Spinal cord (tissue), 10 donors: ENCODE data around the gene SULT4A1. TPM values are rescaled to one million over a fixed set of nuclear protein-coding genes. Genes with fewer than 3 reads are reported as not detected.
"Not testable (repeated sequence)": the region's sequence is repeated elsewhere in the genome, so short reads cannot be mapped to it uniquely, and the experiment has no call there.

Source experiments
- DNase-seq, 6 donors: peaks; one replicate each; pipeline versions ENCODE4 v3.0.0 to v3.0.0-alpha.2; 2013 to 2015; ENCODE audit warnings: low spot score in 6 of 6, low read depth in 4 of 6
- H3K27ac ChIP-seq: one replicate; pipeline ENCODE4 v1.5.1; 2013; ENCODE audit warnings: low read depth, low read length, control low read depth
- H3K27me3 ChIP-seq: one replicate; pipeline ENCODE4 v1.6.1; 2013; ENCODE audit warnings: low read length; ENCODE audit not compliant: control insufficient read depth, insufficient read depth
- H3K36me3 ChIP-seq: one replicate; pipeline ENCODE4 v1.6.1; 2013; ENCODE audit warnings: low read length; ENCODE audit not compliant: control insufficient read depth, insufficient read depth
- H3K4me1 ChIP-seq: one replicate; pipeline ENCODE4 v1.6.1; 2013; ENCODE audit warnings: low read length; ENCODE audit not compliant: control insufficient read depth, insufficient read depth
- H3K4me3 ChIP-seq: one replicate; pipeline ENCODE4 v1.5.1; 2013; ENCODE audit warnings: low read depth, low read length, control low read depth
- H3K9me3 ChIP-seq: one replicate; pipeline ENCODE4 v1.6.1; 2013; ENCODE audit warnings: low read length; ENCODE audit not compliant: control insufficient read depth, insufficient read depth
- WGBS: methylation state at CpG from one replicate; pipeline ENCODE4 v1.1.5; 2013; ENCODE audit warnings: missing lambda C conversion rate; ENCODE audit not compliant: insufficient coverage; 5-methylcytosine and 5-hydroxymethylcytosine counted together
- polyA plus RNA-seq, 2 donors: library from polyadenylated mRNA; unstranded; fragments of 120-200 nt; gene quantifications; one replicate each; pipeline ENCODE4 v1.2.1, GENCODE V29; 2013; ENCODE audit not compliant: insufficient read length in 2 of 2
- total RNA-seq, 2 donors: library from RNA; depleted of rRNA in 1 of 2; stranded (reverse); fragments of 120-200 nt in 1 of 2; fragments of >200 nt in 1 of 2; gene quantifications; one replicate each; pipeline versions ENCODE4 v1.2.3 to v1.2.4, GENCODE V29; 2013 to 2014
- donor health status: healthy.

SULT4A1 gene
- total and polyA plus RNA-seq, 4 donors = 15.7 to 90.2 (median 76.7) TPM

DNA sequence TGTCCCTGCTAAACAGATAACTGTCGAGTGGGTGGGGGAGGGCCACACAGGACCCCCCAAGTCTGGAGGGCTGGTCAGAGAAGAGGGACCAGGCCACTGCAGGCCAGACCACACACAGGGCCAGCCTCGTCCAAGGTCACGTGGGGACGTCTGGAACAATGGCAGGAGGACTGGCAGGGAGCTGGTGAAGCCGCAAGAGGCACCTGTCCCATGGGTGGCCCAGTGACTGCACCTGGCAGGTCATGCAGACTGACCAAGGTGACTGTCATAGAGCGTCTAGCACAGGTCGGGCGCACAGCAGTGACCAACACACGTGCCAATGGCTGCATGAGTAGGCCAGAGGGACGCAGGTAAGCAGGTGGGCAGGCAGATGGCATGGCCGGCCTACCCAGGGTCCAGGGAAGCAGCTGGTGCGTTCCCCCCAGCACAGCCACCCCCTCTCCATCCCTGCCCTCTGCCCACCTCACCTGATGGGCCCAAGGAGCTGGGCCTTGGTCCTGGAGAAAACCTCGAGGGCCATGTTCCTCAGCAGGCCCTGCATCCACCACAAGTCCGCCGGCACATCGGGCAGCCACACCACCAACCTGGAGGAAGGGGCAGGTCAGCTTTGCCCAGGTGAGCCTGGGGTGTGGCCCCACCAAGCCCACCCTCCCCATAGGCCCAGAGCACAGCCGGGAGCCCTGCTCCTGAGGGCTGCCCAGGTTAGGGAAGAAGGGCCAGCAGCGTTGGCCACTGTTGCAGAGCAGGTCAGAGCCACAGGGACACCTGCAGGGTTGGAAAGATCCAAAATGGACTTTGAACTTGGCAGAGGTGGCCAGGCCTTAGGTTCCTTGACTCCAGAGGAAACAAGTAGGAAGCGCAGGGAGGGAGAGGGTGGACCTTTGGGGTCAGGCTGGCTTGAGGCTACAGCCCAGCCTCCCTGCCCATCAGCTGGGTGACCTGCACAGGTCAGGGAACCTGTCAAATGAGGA lies 19.1 kb upstream of the SULT4A1 start:
- Histone ChIP-seq H3K4me3 (no peak overlapping the region), H3K4me1 (no peaks in the 10 kb centered on the region), H3K27me3 (no peaks in the 10 kb centered on the region), H3K27ac (no peak overlapping the region), H3K36me3 (no peaks in the 10 kb centered on the region), H3K9me3 (no peaks in the 10 kb centered on the region)
- no peak for DNase-seq
- 89% methylated on average over 19 of the region's 19 CpGs for WGBS

DNA sequence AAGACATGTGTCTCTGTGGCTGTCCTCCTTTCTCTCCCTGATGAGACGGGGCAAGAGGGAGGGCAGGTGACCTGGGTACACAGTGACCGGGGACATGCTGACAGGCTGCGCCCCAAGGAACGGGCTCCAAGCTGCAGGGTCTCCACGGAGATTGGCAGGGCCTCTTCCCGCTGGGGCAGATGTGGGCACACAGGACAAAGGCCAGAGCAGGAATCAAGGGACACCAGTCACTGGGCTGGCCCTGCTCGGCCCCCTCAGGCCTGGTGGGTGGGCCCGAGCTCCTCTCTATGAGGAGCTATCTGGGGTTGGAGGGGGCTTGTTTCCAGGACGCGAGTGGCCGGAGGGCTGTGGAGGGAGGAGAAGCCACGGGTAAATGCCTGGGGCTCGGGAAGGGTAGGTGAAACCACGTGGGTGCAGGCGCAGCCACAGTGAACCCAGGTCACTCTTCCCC lies 18.3 kb upstream of the SULT4A1 start:
- DNase-seq = no peak
- H3K36me3 ChIP-seq = no peaks in the 10 kb centered on the region
- no peaks in the 10 kb centered on the region for H3K4me1 ChIP-seq
- H3K9me3 ChIP-seq = no peaks in the 10 kb centered on the region
- H3K27ac ChIP-seq = no peak overlapping the region
- H3K27me3 ChIP-seq = no peaks in the 10 kb centered on the region
- H3K4me3 ChIP-seq = no peak overlapping the region
- WGBS = 78% methylated on average over 11 of the region's 15 CpGs

DNA sequence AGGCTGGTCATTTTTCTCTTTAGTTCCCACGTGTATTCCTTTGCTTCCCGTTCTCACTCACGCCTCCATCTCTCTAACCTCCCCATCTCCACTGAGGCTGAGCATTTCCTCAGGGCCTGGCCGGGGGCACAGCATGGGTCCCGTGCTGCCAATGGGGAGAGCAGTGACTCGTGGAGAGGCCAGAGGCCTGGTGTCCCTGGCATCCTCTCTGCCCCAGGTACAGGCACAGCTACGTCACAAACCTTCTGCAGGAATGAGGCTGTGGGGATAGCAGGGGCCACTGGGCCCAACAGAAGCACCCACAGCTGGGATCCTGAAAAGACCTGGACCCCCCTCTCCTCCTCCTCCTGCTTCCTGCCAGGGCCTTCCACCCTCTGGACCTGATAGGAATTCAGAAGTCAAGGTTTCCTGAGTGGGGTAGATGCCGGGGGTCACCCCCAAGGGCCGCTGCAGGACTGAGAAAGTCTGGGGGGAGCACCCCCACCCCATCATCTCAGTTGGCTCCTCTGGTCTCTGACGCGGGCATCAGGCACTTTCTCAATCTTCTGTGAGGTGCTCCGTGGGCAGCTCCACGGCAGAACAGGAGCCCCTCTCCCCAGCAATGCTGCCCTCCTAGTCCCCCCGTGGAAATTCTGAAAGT lies 17.7 kb upstream of the SULT4A1 start:
- WGBS = 88% methylated on average over 11 of the region's 14 CpGs
- DNase-seq = no peak
- no peaks in the 10 kb centered on the region for H3K27me3 ChIP-seq

DNA sequence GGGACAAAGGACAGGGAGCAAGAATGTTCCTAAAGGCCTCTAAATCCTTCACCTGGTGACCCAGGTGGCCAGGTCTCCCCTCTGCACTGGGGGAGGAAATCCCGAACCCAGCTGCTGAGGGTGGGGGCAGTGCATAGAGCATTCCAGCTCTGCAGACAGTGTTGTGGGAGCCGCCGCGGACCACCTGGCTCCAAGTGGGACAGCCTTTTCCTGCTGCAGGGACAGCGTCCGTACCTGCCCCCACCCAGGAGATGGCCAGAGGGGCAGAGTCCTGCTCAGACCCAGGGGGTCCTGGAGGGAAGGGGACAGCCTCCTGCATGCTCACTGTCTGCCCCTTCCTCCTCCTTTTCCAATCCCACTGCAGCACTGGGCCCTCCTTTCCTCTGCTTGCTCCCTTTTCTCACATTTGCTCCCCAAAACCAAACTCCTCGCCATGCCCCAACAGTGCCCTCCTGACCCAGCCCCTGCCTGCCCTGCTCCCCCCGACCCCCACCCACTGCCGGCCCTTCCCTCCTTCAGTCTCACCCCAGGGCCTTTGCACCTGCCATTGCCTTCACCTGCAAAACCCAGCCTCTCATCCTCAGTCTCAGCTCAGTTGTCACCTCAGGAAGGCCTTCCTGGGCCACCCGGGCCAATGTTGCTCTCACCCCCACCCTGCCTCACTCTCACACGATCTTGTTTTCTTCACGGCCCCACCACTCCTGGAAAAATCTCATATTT lies 16.7 kb upstream of the SULT4A1 start:
- no peaks in the 10 kb centered on the region for H3K36me3 ChIP-seq
- WGBS = 70% methylated on average over 12 of the region's 12 CpGs
- no peaks in the 10 kb centered on the region for H3K9me3 ChIP-seq
- H3K4me1 ChIP-seq = no peaks in the 10 kb centered on the region
- H3K27me3 ChIP-seq = no peaks in the 10 kb centered on the region
- H3K27ac ChIP-seq = no peak overlapping the region
- DNase-seq = no peak
- H3K4me3 ChIP-seq = no peak overlapping the region

More for the DNA sequence above, 17.7 kb upstream of the SULT4A1 start:
- Histone ChIP-seq H3K27ac (no peak overlapping the region), H3K4me1 (no peaks in the 10 kb centered on the region), H3K4me3 (no peak overlapping the region), H3K36me3 (no peaks in the 10 kb centered on the region), H3K9me3 (no peaks in the 10 kb centered on the region)

DNA sequence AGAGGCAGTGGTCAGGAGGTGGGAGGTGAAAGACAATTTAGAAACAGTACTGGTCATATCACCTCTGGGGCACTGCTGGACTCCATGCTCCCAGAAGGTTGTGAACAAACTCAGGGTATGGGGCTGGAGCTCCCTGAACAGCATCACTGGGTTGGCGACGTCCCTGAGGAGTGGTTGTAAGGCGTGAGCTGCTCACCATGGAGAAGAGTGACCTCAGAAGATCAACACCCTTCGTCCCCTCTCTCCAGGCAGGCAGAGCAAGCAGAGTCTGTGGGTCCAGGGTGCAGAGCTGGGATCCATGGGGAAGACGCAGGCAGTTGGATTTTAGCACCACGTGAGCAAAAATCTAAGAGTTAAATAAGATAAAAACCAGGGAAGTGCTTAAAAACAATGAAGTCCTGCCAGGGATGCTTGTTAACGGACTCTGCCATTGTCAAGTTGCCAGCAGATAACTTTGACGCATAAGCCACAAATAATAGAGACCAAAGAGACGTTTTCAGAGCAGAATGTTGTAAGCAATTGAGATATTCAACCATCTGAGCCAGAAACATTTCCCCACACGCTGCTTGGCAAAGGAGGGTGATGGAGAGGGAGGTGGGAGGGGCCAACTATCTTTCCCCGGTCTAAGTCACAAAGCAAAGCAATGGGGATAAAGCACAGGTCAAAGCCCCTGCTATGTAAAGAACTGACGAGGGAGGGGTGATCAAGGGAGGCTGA lies 15.9 kb upstream of the SULT4A1 start:
- peak in 2 of 6 donors; percentile 21 to 57 for DNase-seq
- H3K9me3 ChIP-seq = no peaks in the 10 kb centered on the region
- H3K4me1 ChIP-seq = no peaks in the 10 kb centered on the region
- no peaks in the 10 kb centered on the region for H3K36me3 ChIP-seq
- no peak overlapping the region for H3K27ac ChIP-seq
- H3K4me3 ChIP-seq = no peak overlapping the region
- 21% methylated on average over 4 of the region's 12 CpGs for WGBS
- H3K27me3 ChIP-seq = no peaks in the 10 kb centered on the region

DNA sequence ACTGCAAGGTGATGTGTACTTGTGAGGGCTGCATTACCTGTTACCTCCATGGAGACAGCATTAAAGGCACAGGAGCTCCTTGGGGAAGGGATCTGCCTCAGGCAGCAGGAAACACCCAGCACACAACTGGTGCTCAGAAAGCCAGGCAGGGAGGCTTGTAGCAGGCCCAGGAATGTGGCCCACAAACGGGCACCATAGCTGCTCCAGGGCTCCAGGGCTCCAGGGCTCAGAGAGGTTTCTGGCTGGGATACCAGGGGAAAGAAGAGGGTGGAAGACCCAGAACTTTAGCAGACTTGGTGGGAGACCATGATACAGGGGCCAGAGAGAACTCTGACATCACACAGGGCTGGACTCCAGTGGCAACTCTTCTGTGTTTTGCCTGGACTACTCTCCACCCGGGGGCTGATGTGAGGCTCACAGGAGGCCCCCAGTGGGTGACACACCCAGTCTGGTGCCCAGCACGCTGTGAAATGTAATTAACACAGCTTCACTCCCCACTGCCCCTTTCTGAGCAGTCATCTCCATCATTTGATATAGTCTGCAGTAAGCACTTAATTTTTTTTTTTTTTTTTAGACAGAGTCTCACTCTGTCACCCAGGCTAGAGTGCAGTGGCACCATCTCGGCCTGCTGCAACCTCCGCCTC lies 14.7 kb upstream of the SULT4A1 start:
- DNase-seq = no peak
- Histone ChIP-seq H3K4me1 (no peaks in the 10 kb centered on the region), H3K27me3 (no peaks in the 10 kb centered on the region), H3K9me3 (no peaks in the 10 kb centered on the region), H3K36me3 (no peaks in the 10 kb centered on the region), H3K4me3 (no peak overlapping the region), H3K27ac (no peak overlapping the region)
- 74% methylated on average over 4 of the region's 5 CpGs for WGBS

DNA sequence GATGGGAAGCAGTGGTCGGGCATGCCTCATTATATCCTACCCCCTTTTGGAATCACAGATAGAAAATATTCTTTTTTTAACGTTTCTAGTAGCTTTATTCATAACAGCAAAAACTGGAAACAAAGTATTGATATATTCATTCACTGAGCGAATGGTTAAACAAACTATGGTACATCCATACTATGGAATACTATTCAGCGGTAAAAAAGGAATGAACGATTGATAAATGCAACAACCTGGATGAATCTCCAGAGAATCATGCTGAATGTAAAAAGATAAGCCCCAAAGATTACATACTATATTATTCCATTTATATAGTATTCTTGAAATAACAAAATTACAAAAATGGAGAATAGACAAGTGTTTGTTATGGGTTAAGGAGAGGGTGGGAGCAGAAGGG lies 7.5 kb upstream of the SULT4A1 start:
- WGBS = no CpG with 5 or more reads among the region's 5 CpGs
- Histone ChIP-seq H3K27me3 (peaks cover 3% of the 10 kb centered on the region), H3K36me3 (no peaks in the 10 kb centered on the region), H3K4me3 (no peak overlapping the region), H3K27ac (no peak overlapping the region), H3K4me1 (no peaks in the 10 kb centered on the region), H3K9me3 (no peaks in the 10 kb centered on the region)
- no peak for DNase-seq

DNA sequence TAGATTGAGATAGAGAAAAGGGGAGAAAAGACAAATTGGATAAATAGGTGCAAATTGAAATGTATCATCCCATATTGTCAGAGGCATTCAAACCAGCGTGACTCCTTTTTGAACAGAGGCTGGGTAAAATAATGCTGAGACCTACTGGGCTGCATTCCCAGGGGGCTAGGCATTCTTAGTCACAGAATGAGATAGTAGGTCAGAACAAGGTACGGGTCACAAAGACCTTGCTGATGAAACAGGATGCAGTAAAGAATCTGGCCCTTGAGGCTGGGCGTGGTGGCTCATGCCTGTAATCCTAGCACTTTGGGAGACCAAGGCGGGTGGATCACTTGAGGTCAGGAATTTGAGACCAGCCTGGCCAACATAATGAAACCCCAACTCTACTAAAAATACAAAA lies 6.7 kb upstream of the SULT4A1 start:
- H3K36me3 ChIP-seq, DNase-seq, H3K4me3 ChIP-seq, H3K4me1 ChIP-seq, H3K27ac ChIP-seq, H3K9me3 ChIP-seq, H3K27me3 ChIP-seq: not testable (repeated sequence)
- WGBS = 80% methylated on average over 3 of the region's 4 CpGs
